ENCODE results near the gene MLIP.

Gene MLIP

DNA sequence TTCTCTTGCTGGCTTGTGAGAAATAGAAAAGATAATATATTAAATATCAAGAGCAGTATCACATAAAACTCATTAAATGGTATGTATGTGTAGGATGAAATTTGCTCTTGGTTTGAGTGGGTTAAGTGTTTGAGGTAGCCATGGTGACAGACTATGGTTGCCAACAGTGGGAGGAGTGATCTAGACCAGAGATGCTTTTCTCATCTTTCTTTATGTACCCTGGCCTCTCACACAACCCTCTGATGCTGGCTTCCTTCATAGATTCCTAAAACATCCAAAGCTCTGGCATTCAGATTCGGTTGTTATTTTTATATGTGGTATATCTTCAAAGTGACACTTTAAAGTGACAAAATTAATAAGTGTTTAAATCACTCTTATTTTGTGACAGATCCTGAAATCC lies 9.0 kb upstream of the MLIP start:
- H3K4me3 ChIP-seq (ENCODE audit: low read depth, low read length): no peak overlapping the region
- TF ChIP-seq, protein P1, sequence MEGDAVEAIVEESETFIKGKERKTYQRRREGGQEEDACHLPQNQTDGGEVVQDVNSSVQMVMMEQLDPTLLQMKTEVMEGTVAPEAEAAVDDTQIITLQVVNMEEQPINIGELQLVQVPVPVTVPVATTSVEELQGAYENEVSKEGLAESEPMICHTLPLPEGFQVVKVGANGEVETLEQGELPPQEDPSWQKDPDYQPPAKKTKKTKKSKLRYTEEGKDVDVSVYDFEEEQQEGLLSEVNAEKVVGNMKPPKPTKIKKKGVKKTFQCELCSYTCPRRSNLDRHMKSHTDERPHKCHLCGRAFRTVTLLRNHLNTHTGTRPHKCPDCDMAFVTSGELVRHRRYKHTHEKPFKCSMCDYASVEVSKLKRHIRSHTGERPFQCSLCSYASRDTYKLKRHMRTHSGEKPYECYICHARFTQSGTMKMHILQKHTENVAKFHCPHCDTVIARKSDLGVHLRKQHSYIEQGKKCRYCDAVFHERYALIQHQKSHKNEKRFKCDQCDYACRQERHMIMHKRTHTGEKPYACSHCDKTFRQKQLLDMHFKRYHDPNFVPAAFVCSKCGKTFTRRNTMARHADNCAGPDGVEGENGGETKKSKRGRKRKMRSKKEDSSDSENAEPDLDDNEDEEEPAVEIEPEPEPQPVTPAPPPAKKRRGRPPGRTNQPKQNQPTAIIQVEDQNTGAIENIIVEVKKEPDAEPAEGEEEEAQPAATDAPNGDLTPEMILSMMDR (IDR thresholded peaks at IDR 0.05; ENCODE audit: low read depth, low read length, missing control alignments): no peak
- DNase-seq (ENCODE audit: low read depth): no peak

DNA sequence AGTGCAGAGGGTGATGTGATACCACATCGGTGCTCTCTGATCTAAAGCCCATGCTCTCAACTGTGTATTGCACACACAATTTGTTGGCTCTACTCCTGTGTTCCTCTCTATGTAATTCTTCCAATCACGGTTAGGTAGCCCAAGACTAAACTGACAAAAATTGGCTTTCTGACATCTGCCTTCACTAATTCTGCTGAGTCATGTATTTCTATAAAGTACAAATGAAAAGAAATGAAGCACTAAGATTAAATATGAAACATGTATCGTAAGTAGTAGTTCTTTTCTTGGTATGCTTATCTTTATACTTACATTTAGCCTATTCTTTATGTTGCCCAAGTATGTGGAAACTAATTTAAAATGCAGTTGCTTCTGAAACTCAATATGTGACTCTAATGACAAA lies 7.7 kb upstream of the MLIP start:
- no peak overlapping the region for H3K4me3 ChIP-seq (ENCODE audit: low read depth, low read length)
- TF ChIP-seq, protein P1 (IDR thresholded peaks at IDR 0.05; ENCODE audit: low read depth, low read length, missing control alignments): no peak
- DNase-seq (ENCODE audit: low read depth): no peak

DNA sequence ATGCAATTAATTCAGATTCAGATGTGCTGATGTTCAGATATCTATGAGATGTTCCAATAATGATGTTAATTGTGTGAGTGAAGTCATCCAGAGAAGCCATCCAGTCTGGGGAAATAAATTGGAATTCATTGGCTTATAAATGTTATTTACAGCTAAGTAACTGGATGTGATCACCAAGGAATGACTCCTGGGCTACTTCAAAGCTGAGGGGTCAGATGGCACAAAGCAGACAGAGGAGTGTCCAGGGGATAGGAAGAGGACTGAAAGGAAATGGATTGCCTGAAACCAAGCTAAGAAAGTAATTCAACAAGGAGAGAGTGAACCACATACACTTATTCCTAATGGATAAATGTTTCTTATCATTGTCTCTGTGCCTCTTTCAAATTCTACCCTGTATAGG lies 4.5 kb upstream of the MLIP start:
- no peak for DNase-seq (ENCODE audit: low read depth)
- no peak overlapping the region for H3K4me3 ChIP-seq (ENCODE audit: low read depth, low read length)
- TF ChIP-seq, protein P1 (IDR thresholded peaks at IDR 0.05; ENCODE audit: low read depth, low read length, missing control alignments): no peak

DNA sequence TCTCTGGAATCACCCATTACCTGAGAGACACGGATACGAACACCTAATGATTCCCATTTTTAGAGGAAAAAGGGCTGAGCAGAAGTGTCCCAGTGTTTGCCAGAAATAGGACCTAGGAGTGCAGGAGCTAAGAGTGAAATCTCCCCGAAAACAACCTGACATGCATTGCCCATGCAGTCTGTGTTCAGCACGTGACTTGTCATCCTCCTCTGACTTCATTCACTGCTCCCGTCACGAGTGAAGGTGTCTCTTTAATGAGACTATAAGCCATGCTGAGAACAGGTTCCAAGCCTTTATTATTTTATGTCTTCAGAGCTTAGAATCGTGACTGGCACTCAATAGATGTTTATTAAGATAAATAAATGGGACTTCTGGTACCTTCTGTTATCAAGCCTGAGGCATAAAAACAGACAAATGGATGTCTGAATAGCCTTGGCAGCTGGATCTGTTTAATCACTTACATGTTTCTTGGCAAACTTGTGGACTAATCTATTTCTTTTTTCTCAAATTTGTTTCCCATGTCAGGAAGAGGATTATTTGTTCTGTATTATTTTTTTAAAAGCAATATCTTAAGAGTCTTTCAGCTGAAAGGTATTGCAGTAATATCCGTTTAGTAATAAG lies 3.7 kb upstream of the MLIP start:
- no peak for DNase-seq (ENCODE audit: low read depth)
- no peak overlapping the region for H3K4me3 ChIP-seq (ENCODE audit: low read depth, low read length)
- TF ChIP-seq, protein P1 (IDR thresholded peaks at IDR 0.05; ENCODE audit: low read depth, low read length, missing control alignments): no peak

DNA sequence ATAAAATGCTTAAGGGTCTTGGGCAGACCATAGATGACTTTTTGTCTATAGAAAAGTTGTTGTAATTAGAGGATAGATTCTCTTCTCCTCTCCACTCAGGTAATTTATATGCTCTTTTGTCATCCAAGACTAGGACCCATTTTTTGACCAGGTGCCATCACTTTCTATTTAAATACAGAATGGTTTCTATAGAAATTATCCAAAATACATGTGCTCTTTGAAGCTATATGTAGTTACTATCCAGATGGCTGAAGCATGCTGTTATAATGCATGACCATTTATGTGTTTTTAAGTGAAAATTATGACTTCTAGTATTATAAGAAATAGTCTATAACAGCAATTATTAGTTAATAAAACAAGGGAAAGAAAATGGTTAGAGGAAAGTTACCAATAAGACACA lies 3.0 kb upstream of the MLIP start:
- no peak for DNase-seq (ENCODE audit: low read depth)
- no peak overlapping the region for H3K4me3 ChIP-seq (ENCODE audit: low read depth, low read length)
- TF ChIP-seq, protein P1 (IDR thresholded peaks at IDR 0.05; ENCODE audit: low read depth, low read length, missing control alignments): no peak

DNA sequence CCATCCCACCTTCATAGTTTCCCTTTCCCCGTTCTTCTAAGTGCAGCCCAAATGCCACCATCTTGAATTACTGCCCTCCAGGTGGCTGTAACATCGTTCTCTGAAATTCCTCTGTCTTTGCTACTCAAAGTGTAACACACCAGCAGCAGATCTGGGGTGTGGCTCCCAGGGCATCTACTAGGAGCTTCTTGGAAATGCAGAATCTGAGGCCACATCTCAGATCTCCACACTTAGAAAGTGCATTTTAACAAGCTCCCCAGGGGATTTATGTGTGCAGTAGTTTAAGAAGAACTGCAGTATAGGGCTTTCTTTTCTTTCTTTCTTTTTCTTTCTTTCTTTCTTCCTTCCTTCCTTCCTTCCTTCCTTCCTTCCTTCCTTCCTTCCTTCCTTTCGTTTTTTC lies 1.7 kb upstream of the MLIP start:
- no peak overlapping the region for H3K4me3 ChIP-seq (ENCODE audit: low read depth, low read length)
- no peak for DNase-seq (ENCODE audit: low read depth)
- TF ChIP-seq, protein P1 (IDR thresholded peaks at IDR 0.05; ENCODE audit: low read depth, low read length, missing control alignments): no peak

DNA sequence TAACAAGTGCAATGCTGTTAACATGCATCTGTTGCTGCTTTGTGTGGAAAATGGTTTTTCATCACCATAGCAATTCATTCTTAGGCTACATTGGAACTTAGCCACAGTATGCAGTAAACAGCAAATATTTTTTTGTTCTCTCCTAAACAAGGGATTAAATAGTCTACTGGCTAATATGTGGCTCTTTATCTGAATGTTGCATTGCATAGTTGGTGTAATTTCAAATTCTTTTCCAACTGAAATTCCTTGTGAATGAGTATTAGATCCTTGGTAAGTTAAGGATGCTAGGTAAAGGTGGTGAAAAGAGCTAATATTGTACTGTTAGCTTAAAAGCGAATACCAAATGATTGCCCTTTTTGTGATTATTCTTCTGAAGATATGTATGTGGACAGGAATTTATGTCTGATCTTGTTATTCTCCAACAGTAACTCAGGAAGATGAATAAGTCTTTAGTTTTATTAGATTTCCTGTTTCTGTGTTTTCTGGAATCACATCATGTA lies 958 bp downstream of the MLIP start:
- no peak for DNase-seq (ENCODE audit: low read depth)
- TF ChIP-seq, protein P1 (IDR thresholded peaks at IDR 0.05; ENCODE audit: low read depth, low read length, missing control alignments): no peak
- H3K4me3 ChIP-seq (ENCODE audit: low read depth, low read length): no peak overlapping the region
